ENCODE data around the gene DNASE1. TPM values are rescaled to one million over a fixed set of nuclear protein-coding genes. Genes with fewer than 3 reads are reported as not detected.

The DNASE1 gene
- polyA plus RNA-seq, 1 donor from 2014 or later: 47.8 TPM

DNA sequence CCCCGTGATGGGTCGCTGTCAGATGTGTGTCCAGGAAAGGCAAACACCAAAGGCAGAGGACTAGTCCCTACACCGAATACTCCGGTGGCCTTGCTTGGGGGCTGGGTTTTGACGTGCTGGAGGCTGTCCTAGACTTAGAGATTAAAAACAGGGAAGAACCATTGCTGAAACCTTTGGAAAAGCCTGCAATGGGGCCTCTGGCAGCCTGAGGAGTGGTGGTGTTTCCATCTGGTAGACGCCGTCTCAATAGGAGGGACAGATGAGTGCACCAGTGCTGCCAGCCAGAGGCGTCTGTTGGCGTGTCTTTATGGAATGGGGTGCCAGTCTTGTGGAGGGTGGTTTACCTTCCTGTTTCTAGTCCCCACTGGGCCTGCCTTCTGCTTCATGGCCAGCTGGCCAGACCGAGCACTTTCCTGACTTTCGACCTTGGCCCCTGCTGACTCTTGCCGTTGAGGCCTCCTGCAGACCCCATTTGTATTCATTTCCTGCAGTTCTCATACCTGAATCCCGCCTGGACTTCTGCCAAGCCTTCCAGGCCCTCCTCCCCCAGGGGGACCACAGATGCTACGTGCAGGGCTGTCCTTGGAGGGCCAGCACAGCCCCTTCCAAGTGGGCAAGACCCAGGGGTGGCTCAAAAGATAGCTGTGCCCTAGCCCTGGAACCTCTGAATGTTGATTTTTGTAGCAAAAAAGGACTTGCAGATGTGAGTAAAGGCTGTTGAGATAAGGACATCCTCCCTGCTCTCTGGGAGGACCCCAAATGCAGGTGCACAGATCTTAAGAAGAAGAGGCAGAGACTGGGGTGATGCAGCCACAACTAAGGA lies 1.9 kb upstream of the DNASE1 start:
- no peaks in the 10 kb centered on the region for H3K9me2 ChIP-seq (ENCODE audit: insufficient read depth, low read length)
- no peaks in the 10 kb centered on the region for H3K27me3 ChIP-seq (ENCODE audit: insufficient read depth, low read depth, low read length)
- H3K4me3 ChIP-seq (ENCODE audit: low read length): no peak overlapping the region
- H3K4me2 ChIP-seq (ENCODE audit: low read length): no peak overlapping the region
- peaks cover 10% of the 10 kb centered on the region for H3K36me3 ChIP-seq (ENCODE audit: insufficient read depth, low read length)
- no peaks in the 10 kb centered on the region for H4K20me1 ChIP-seq (ENCODE audit: insufficient read depth)
- no peak overlapping the region for H3K27ac ChIP-seq (ENCODE audit: low read length)
- no peaks in the 10 kb centered on the region for H3K9me3 ChIP-seq (ENCODE audit: low read length)
- TF ChIP-seq RAD21 (conservative IDR thresholded peaks at IDR 0.05) (no peak), EZH2 (IDR thresholded peaks at IDR 0.05; ENCODE audit: borderline replicate concordance, insufficient read depth, low read length, poor library complexity, severe bottlenecking) (no peak), POLR2AphosphoS5 (IDR thresholded peaks at IDR 0.05) (no peak), EP300 (conservative IDR thresholded peaks at IDR 0.05; ENCODE audit: poor library complexity, severe bottlenecking) (no peak), TAF1 (IDR thresholded peaks at IDR 0.05; ENCODE audit: low read depth) (no peak), MXI1 (conservative IDR thresholded peaks at IDR 0.05; ENCODE audit: poor library complexity, severe bottlenecking) (no peak), SMC3 (conservative IDR thresholded peaks at IDR 0.05; ENCODE audit: poor library complexity) (no peak)
- TF ChIP-seq, protein P1, sequence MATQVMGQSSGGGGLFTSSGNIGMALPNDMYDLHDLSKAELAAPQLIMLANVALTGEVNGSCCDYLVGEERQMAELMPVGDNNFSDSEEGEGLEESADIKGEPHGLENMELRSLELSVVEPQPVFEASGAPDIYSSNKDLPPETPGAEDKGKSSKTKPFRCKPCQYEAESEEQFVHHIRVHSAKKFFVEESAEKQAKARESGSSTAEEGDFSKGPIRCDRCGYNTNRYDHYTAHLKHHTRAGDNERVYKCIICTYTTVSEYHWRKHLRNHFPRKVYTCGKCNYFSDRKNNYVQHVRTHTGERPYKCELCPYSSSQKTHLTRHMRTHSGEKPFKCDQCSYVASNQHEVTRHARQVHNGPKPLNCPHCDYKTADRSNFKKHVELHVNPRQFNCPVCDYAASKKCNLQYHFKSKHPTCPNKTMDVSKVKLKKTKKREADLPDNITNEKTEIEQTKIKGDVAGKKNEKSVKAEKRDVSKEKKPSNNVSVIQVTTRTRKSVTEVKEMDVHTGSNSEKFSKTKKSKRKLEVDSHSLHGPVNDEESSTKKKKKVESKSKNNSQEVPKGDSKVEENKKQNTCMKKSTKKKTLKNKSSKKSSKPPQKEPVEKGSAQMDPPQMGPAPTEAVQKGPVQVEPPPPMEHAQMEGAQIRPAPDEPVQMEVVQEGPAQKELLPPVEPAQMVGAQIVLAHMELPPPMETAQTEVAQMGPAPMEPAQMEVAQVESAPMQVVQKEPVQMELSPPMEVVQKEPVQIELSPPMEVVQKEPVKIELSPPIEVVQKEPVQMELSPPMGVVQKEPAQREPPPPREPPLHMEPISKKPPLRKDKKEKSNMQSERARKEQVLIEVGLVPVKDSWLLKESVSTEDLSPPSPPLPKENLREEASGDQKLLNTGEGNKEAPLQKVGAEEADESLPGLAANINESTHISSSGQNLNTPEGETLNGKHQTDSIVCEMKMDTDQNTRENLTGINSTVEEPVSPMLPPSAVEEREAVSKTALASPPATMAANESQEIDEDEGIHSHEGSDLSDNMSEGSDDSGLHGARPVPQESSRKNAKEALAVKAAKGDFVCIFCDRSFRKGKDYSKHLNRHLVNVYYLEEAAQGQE (IDR thresholded peaks at IDR 0.05; ENCODE audit: borderline replicate concordance): no peak
- TF ChIP-seq, protein P2, sequence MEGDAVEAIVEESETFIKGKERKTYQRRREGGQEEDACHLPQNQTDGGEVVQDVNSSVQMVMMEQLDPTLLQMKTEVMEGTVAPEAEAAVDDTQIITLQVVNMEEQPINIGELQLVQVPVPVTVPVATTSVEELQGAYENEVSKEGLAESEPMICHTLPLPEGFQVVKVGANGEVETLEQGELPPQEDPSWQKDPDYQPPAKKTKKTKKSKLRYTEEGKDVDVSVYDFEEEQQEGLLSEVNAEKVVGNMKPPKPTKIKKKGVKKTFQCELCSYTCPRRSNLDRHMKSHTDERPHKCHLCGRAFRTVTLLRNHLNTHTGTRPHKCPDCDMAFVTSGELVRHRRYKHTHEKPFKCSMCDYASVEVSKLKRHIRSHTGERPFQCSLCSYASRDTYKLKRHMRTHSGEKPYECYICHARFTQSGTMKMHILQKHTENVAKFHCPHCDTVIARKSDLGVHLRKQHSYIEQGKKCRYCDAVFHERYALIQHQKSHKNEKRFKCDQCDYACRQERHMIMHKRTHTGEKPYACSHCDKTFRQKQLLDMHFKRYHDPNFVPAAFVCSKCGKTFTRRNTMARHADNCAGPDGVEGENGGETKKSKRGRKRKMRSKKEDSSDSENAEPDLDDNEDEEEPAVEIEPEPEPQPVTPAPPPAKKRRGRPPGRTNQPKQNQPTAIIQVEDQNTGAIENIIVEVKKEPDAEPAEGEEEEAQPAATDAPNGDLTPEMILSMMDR (IDR thresholded peaks at IDR 0.05; ENCODE audit: poor library complexity, severe bottlenecking): no peak
- H3K79me2 ChIP-seq (replicated peaks; ENCODE audit: insufficient read depth, low read length): no peaks in the 10 kb centered on the region
- no peak overlapping the region for H3K9ac ChIP-seq (ENCODE audit: low read length)
- H3F3A ChIP-seq (ENCODE audit: insufficient read depth, low read length, poor library complexity, severe bottlenecking): no peaks in the 10 kb centered on the region
- no peak overlapping the region for H2AFZ ChIP-seq (ENCODE audit: low read depth, low read length)

DNA sequence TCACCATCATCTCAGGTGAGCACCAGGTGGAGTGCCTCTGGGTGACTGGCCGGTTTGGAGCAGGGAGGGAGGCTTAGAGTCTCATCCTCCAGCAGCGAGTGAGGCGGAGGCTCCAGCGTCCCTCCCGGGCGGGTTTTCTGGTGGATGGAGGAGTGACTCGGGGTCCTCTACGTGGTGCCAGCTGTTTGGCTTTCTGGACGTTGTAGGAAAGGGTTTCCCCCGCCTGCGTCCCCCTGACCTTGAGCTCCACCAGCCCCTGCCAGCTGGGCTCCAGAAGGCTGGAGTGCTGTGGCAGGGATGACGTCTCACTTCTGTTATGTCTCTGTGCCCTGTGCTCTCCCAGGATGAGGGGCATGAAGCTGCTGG lies 522 bp downstream of the DNASE1 start:
- H3K79me2 ChIP-seq (replicated peaks; ENCODE audit: insufficient read depth, low read length): no peaks in the 10 kb centered on the region
- H3K9ac ChIP-seq (ENCODE audit: low read length): no peak overlapping the region
- TF ChIP-seq TAF1 (IDR thresholded peaks at IDR 0.05; ENCODE audit: low read depth): no peak
- no peak overlapping the region for H3K4me3 ChIP-seq (ENCODE audit: low read length)
- no peak overlapping the region for H2AFZ ChIP-seq (ENCODE audit: low read depth, low read length)
- no peaks in the 10 kb centered on the region for H3K27me3 ChIP-seq (ENCODE audit: insufficient read depth, low read depth, low read length)
- H3F3A ChIP-seq (ENCODE audit: insufficient read depth, low read length, poor library complexity, severe bottlenecking): no peaks in the 10 kb centered on the region
- H3K9me3 ChIP-seq (ENCODE audit: low read length): no peaks in the 10 kb centered on the region
- no peaks in the 10 kb centered on the region for H4K20me1 ChIP-seq (ENCODE audit: insufficient read depth)
- H3K36me3 ChIP-seq (ENCODE audit: insufficient read depth, low read length): peaks cover 14% of the 10 kb centered on the region
- no peaks in the 10 kb centered on the region for H3K9me2 ChIP-seq (ENCODE audit: insufficient read depth, low read length)
- H3K4me2 ChIP-seq (ENCODE audit: low read length): no peak overlapping the region
- H3K27ac ChIP-seq (ENCODE audit: low read length): no peak overlapping the region

All from neural cell (in vitro differentiated cells).